ENCODE results near the gene SUSD4. TPM values are rescaled to one million over a fixed set of nuclear protein-coding genes. Genes with fewer than 3 reads are reported as not detected.

The SUSD4 gene
- total RNA-seq, 1 donor from 2014 or later = not detected

DNA sequence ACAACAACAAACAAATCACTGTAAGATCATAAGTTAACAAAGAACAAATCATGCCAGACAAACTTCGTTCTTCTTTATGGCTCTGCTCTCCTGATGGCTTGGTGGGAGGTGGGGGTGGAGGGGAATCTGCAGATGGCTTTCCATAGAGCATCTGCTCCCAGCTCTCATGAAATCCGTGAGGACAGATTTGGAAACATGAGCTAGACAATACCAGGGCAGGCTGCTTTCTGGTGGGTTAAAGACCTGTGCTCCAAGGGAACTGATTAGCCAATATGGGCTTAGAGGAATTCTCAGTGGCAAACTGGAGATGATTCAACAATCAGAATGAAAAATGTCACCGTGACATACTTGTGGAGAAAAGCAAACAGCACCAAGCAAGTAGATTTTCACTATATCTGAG lies 151.5 kb downstream of the SUSD4 start:
- no peak for DNase-seq (ENCODE audit: low spot score)

DNA sequence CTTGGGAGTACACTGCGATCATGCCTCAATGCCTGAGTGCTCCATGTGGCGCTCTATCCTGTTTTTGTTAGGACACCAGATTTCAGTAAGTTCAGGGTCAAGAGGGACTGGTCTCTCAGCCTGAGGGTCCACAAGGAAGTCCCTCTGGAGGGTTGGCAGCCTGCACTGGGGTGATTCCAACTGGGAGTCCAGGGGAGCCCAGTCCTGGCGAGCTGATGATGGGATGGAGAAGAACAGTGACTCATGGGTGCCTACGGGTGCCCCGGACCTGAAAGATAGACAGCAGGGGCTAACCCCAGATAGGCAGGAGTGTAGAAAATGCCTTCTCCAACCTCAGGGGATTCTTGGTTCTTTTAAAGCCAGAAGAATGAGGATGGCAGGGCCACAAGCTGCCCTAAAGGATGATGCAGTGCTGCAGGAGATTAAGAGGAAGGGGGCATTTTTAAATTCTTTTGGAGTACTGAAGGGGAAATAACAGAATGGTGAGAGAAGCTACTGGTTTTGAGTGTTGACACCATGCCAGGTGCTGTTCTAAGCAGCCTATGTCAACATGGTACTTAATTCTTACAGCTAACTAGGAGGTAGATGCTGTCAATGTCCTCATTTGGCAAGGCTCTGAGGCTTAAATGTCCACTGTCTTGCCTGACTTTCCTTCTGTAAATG lies 152.5 kb downstream of the SUSD4 start:
- peak; percentile 62 for DNase-seq (ENCODE audit: low spot score)

DNA sequence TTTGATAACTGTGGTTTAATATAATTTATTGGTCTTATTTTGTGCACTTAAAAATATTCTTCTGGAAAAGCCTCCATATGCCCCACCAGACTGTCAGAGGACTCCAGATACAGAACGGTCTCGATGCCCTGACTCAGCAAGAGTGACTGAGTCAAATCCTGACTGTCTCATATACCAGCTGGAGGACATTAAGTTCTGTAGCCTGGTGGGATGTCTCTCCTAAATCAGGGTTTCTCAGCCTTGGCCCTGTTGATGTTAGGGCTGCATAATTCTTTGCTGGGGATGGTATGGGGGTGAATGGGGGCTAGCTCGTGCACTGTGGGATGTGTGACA lies 153.2 kb downstream of the SUSD4 start:
- no peak for DNase-seq (ENCODE audit: low spot score)

DNA sequence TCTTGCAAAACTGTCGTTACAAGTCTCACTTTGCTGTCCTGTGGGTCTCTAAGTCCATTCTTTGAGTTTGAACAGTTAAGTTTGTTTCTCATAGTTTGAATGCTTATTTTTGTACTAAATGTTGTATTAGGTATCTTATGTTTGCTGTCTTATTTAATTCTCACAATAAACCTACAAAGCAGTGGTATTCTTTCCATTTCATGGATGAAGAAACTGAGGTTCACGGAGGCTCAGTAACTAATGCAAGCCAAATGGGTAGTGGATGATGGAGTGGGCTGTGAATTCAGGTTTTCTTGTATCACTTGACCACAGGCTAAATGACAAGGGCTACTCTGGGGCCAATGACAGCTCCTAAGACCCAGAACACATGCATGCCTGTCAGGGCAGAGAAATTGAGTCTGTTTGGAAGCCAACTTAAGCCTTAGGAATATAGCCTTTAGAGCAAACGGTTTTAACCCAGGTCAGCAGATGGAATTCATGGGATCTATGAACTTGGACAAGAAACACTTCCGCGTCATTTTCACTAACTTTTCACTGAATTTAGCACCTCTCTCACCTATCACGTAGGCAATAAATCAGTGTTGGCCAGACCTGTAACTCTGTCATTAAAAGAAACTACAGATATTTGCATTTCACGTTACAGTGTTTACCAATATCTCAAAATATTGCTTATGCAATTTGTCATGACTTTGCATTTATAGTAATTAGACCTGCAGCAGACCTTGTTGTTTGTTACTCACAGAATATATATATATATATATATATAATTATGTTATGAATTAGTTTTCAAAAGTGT lies 153.8 kb downstream of the SUSD4 start:
- no peak for DNase-seq (ENCODE audit: low spot score)

DNA sequence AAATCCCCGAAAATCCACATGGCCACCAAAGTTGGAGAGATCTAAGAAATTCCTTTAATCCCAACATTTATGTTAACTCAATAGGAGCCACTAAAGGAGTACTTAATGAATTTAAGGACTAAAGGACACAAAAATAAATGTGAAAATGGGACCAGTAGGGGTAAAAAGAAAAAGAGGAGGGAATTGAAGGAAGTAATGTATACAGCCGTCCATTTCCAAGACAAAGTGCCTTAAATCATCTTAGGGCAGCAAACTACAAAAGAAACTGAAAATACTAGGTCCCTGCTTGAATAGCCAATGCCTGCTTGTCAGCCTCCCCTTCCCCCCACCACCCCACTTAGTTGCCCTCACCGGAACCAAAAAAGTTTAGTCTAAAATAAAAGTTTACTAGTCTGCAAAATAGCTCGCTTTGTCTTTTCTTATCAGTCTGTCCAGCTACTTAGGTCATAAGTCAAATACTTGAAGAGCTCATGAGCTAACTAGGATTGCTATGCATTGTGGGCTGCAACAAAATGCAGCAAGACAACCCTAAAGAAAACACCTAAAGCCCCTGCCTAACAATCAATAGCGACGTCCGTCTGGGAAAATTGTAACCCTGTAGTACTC lies 154.6 kb downstream of the SUSD4 start:
- DNase-seq (ENCODE audit: low spot score) = no peak

DNA sequence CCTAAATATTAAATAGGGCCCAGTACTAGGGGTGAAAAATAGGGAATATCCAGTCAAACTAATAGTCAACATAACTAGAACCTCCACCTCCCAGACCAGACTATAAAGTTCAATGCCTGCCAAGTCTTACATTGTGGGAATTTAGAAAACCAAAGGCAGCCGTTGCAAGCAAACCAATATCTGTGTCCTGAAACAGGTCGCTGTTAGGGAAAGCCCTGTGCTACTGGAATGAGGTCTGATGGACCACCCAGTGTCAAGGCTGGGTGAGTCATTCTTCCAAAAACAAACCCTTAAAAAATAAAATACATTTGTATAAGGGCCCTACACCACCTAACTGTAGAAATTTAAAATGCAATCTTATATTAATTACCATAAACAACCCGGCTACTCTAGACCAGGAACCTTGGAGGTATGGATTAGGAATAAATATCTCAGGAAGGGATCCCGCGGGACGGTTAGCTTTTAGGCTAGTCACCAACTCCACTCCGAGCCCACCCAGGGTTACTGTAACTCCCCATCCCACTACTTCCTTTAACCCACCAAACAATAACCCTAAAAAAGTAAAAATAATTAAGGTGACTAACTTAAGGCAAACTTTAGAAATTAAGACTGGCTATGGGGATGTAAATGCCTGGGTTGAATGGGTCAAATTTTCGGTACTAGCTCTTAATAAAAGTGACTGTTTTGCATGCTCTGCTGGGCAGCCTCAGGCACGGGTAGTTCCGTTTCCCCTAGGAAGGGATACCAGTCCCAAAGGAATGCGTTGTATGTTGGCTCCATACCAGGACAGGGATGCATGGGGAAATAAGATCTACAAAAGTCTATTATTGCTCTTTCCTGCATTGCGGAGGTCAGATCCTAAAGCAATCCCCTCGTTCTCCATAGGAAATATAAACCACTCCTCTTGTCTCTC lies 155.6 kb downstream of the SUSD4 start:
- DNase-seq (ENCODE audit: low spot score) = no peak

DNA sequence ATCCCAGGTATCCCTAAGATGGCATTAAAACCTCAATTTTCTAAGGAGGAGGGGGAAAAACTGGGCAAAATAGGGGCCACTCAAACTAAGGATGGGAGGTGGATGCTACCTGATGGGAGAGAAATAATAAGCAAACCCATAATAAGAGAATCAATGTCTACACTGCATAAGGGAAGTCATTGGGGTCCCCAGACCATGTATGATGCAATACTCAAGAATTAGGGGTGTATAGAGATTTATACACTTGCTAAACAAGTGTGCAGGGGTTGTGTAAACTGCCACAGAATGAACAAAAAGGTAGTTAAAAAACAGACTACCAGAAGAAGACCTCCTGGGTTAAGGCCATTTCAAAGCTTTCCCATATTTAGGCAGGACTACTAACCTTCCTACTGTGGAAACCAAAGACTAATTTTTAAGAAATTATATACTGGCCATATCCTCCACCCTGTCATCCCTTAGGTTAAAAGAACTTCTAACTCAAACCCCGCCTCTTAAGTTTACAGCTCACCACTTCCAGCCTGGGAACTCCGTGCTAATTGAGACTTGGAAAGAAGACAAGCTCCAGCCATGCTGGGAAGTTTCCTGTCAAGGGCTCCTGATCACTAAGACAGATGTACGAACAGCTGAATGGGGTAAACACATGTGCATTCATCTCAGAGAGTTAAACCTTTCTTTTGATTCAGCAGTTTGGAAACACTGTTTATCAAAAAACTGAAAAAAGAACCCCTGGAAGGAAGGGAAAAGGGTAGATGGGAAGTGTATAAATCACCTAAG lies 156.5 kb downstream of the SUSD4 start:
- DNase-seq (ENCODE audit: low spot score) = no peak

DNA sequence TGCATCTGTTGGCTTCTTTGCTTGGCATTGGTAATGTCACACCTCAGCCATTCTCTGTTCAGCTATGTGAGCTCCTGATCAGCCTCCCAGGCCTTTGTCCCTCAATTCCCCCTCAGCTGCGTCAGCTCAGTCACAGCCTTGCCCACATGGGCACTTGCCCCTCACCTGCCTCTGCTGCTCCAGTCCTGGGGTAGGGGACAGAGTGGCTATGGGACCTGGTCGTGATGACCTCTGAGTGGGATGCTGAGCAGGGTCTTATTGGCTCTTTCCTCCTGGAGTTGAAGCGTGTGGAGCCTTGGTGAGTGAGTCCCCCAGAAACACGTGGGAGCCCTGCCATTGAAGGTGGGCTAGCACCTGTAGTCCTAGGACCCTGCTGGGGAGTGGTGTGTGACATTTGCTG lies 159.6 kb downstream of the SUSD4 start:
- peak; percentile 59 for DNase-seq (ENCODE audit: low spot score)

DNA sequence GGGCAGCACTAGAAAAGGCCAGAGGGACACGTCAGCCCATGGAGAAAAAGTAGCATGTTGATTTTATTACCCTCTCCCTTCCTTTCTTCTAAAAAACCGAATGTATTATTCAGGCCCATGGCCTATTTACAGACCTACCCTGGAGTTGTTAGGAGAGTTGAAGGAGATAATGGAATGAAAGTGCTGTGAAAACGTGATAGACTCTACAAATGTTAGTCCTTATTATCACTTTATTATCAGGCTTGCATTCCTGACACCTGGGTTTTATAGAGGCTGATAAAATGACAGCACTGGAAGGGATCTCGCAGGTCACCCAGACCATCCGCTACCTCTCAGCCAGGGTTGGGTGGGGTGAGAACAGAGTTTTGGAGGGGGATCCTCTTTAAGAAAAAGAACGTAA lies 160.3 kb downstream of the SUSD4 start:
- no peak for DNase-seq (ENCODE audit: low spot score)

DNA sequence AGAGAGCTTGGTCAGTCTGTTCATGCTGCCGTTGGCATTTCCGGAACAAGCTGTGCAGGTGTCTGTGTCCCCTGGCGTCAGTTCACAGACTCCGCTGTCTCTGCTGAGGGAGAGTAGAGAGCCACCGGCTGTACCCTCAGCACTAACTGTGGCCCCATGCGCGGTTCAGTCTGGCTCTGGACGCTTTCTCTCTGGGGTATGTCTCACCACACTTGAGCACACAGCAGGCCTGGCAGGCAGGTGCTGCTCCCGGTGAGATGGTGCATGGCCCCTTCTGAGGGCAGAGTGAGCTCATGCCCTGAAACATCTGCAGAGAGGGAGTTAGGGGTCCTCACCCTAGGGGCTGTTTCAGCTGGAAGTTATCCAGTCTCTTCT lies 161.0 kb downstream of the SUSD4 start:
- DNase-seq (ENCODE audit: low spot score) = no peak

DNA sequence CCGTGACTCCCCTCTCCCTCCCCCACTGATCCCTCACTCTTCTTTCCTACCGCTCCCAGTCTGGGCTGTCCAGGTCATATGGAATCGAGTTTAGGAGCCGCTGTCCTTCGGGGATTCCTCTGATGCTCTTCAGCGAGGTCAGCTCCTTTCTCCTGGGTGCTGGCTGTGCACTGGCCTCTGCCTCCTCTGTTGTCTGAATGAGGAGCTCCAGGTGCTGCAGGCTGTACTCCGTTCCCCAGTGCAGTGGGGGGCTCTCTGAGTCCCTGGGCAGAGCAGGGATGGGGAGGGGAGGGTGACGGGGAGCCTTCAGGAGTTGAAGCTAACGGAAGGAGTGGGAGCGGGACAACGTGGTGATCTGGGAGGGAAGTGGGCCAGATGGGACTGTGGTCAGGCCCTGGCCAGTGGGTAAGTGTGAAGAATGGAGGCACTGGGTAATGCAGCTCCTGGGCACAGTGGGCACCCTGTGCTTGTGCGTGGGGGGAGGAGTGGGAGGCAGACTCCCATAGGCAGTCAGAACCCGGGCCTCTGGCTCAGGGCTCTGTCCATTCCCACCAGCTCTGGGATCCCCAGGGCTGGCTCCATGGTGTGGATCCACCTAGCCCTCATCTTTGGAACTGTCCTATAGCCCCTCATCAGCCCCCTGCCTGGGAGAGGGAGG lies 161.5 kb downstream of the SUSD4 start:
- DNase-seq (ENCODE audit: low spot score) = no peak

DNA sequence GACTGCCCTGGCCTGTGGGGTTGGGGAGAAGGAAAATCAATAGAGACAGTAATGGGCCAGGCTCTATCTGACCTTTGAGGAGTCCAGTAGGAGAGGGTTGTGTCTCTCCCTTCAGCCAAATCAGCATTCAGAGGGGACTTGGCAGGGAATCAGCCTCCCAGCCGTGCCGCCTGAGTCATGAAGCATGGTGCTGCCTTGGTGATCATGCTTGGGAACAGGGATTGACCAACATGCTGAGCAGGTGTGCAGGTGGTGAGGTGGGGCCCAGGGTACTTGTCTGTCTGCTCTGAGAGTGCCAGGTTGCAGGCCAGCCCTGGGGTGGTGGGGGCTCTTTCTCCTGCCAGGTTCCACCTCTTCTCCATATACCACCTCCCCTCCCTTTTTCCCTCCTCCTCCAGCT lies 162.0 kb downstream of the SUSD4 start:
- DNase-seq (ENCODE audit: low spot score) = no peak

DNA sequence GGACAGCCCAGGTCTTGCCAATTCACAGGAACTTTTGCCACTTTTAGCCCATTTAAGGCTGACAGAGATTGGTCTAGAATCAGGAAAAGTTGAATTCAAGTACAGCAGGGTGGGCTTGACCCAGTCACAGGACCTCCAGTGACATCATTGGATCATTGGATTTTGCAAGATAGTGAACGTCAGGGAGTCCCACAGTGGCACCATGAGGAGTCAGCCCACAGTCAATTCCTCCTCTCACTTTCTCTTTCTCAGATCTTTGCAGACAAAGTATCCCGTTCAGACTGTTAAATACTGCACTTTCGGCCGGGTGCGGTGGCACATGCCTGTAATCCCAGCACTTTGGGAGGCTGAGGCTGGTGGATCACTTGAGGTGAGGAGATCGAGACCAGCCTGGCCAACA lies 163.1 kb downstream of the SUSD4 start:
- no peak for DNase-seq (ENCODE audit: low spot score)

DNA sequence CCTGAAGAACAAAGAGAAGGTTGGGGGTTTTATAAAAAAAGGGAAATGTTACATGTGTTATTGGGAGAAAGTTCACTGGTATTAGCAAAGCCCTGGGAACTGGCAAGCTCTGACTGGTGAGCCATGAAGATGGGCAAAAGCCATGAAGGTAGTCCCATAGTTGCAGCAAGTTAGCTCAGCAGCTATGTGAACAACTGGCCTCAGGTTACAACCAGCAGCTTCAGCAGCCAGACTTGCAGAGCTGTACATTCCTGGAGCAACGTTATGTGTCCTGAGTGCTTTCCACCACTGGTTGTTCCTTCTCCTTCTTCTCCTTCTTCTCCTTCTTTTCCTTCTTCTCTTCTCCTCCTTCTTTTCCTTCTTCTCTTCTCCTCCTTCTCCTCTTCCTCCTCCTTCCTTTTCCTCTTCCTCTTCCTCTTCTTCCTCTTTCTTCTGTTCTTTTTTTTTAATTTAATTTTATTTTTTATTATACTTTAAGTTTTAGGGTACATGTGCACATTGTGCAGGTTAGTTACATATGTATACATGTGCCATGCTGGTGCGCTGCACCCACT lies 164.8 kb downstream of the SUSD4 start:
- no peak for DNase-seq (ENCODE audit: low spot score)

DNA sequence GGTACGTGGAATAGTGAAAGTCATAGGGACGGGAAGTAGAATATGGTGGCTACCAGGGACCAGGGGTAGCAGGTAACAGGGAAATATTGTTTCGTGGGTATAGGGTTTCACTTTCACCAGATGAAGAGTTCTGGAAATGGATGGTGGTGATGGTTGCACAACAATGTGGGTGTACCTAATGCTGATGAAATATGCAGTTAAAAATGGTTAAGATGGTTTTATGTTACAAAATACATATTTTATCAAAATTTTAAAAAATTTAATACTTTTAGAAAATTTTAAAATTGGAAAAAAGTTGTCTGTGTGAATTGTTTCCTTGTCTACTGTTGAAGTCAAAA lies 165.4 kb downstream of the SUSD4 start:
- no peak for DNase-seq (ENCODE audit: low spot score)

DNA sequence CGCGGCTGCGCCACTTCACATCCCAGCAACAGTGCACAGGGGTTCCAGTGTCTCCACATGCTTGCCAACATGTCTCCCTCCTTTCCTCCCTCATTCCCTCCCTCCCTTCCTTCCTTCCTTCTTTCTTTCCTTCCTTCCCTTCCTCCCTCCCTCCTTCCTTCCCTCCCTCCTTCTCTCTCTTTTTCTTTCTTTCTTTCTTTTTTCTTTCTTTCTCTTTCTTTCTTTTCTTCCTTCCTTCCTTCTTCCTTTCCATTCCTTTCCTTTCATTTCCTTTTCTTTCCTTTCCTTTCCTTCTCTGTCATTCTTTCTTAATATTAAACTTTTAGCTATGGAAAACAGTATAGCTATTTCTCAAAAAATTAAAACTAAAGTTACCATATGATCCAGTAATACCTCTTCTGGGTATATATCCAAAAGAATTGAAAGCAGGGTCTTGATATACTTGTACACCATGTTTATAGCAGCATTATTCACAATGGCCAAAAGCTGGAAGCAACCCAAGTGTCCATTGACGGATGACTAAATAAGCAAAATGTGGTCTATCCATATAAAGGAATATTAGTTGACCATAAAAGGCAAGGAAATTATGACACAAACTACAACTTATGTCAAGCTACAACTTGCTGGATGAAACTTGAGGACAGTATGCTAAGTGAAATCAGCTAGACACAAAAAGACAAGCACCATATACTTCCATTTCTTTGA lies 165.9 kb downstream of the SUSD4 start:
- no peak for DNase-seq (ENCODE audit: low spot score)

DNA sequence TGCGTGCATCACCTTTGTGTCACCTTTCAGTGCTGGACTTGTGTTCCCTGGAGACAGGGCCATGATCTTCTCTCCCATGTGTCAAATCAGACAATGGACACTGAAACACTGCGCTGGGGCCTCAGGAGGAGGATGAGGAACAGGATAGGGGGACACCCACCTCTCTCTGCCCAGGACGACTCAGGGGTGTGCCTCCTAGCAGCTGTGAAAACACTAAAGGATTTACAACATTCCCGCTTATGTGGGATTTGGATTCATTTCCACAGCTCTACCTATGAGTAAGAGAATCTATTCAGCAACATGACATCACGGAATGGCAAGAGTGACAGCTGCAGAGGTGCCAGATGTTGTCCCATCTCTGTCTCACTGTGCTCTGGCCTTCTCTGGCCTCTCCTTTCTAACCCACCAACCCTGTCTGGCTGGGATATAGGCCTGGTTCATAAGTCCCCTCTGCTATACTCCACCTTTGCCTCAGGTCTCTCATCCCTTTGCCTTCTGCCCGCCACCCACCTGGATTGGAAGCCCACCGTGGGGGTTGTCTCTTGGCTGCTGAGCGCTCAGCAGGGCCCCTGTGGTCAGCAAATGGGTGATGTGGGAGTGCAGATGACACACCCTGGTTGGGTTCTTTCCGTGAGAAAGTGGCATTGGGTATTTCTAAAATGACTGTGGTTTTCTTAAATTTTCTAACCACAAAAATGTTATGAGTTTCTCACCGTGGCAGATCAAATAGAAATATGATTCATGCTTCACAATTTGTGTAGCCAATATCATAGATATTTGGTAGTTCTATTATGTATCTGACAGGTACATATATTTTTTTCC lies 173.9 kb downstream of the SUSD4 start:
- no peak for DNase-seq (ENCODE audit: low spot score)

DNA sequence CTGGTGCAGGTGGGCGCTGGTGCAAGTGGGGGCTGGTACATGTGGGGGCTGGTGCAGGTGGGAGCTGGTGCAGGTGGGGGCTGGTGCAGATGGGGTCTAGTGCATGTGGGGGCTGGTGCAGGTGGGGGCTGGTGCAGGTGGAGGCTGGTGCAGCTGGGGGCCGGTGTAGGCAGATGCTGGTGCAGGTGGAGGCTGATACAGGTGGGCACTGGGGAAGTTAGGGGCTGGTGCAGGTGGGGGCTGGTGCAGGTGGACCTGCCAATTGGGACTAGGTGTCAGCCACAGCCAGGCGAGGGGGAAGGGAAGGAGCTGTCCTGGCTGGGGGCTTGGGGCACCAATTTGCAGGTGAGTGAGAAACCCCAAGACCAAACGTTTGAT lies 174.5 kb downstream of the SUSD4 start:
- DNase-seq (ENCODE audit: low spot score) = no peak
